NCI-H2107 treated with DMSO at 0.1 percent for 48 hours (cell line): Measurements from ENCODE around the gene TRAF3IP1.
"Not testable (repeated sequence)": the region's sequence is repeated elsewhere in the genome, so short reads cannot be mapped to it uniquely, and the experiment has no call there.

Experiments
- DNase-seq: peaks from one replicate; lab custom pipeline; 2025; ENCODE audit not compliant: unreplicated experiment; lab: John Stamatoyannopoulos, UW

TRAF3IP1 gene

DNA sequence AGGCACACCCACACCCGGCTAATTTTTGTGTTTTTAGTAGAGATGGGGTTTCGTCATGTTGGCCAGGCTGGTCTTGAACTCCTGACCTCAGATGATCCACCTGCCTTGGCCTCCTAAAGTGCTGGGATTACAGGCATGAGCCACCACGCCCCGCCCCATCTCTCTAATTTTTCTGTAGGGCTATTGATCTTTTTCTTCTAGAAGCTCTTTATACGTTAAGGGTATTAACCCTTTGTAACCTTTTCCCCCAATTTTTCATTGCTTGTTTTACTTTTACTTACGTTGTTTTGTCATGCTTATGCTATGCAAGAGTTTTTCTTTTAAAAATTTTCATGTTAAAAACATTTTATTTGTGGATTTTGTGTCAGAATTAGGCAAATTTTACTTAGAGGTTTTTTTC, 121.9 kb downstream of the TRAF3IP1 start:
- DNase-seq = not testable (repeated sequence)

DNA sequence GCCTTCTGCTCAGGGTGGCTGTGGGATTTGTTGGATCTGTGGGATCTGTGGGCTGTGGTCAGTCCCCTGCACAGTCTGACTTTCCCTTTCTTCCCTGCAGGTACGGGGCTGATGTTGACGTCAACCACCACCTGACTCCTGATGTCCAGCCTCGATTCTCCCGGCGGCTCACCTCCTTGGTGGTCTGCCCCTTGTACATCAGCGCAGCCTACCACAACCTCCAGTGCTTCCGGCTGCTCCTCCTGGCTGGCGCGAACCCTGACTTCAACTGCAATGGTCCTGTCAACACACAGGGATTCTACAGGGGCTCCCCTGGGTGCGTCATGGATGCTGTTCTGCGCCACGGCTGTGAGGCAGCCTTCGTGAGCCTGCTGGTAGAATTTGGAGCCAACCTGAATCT, 123.9 kb downstream of the TRAF3IP1 start:
- no peak for DNase-seq

- no peak for DNase-seq
Observed at GRCh38 chr2:238445409-238446190, 125.3 kb downstream of the TRAF3IP1 start.

- DNase-seq = no peak
Observed at GRCh38 chr2:238446371-238446770, 126.1 kb downstream of the TRAF3IP1 start.

- no peak for DNase-seq
Observed at GRCh38 chr2:238448031-238448955, 128.0 kb downstream of the TRAF3IP1 start.

GRCh38 chr2:238449241-238449640, 128.9 kb downstream of the TRAF3IP1 start:
- DNase-seq = no peak

DNA sequence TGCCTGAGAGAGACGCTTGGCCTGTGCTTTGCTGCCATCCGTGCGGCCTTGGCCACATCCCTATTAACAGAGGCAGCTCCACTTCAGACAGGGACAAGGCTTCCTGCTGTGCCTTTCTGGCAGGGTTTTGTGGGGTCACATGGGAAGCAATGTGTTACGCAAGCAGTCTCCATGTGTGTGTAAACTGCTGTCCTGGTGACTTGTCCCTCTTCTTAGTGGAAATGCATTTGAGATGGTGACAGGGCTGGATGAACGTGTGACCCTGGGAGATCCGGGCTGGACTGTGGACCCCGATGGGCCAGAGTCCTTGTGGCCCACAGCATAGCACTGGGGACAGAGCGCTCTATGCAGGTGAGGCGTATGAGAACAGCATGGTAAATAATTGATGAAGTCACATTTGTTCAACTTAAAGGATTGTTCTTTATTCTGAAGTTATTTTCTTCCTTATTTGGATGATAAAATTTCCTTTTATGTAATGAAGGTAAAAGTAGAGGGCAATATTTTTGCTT, 129.6 kb downstream of the TRAF3IP1 start:
- DNase-seq = no peak

- no peak for DNase-seq
Observed at GRCh38 chr2:238450440-238450861, 130.1 kb downstream of the TRAF3IP1 start.
